Panc1 (cell line): ENCODE measurements around the gene ATP6V1G1. TPM values are rescaled to one million over a fixed set of nuclear protein-coding genes. Genes with fewer than 3 reads are reported as not detected.
A peak's percentile ranks its signal among the peaks of the same experiment; 100 is the strongest.

Experiments
- ATAC-seq: fragments of 200-7000 bp; cut with Tn5 transposase; 2 replicates; pipeline ENCODE4 v1.9.1; 2020; ENCODE audit warnings: mild to moderate bottlenecking, moderate library complexity
- BruUV-seq: library from RNA; stranded (reverse); fragments of 400-500 nt; replicated peaks from 2 replicates; lab custom pipeline; 2021; lab: Mats Ljungman, UMichigan
- CTCF ChIA-PET: fragments of 300-600 bp; sonication (Branson Sonifier 250); formaldehyde crosslinking; loops from one replicate; lab custom pipeline; 2022; ENCODE audit warnings: antibody characterized with exemption; lab: Charles Lee
- POLR2A ChIA-PET: fragments of 300-600 bp; sonication (Branson Sonifier 250); formaldehyde crosslinking; loops from one replicate; lab custom pipeline; 2022; ENCODE audit warnings: antibody characterized with exemption; lab: Charles Lee
- DNase-seq: peaks from one replicate; pipeline ENCODE4 v3.0.0-alpha.2; 2010; ENCODE audit warnings: low read depth, low spot score
- H3K27ac ChIP-seq: 2 replicates; pipeline ENCODE4 v1.5.1; 2011; ENCODE audit warnings: mild to moderate bottlenecking, low read length, inconsistent platforms
- H3K27me3 ChIP-seq: fragments of 200-500 bp; sonication (Bioruptor generic); 2 replicates; pipeline ENCODE4 v1.6.0; 2014; ENCODE audit warnings: low read length, inconsistent platforms; ENCODE audit not compliant: control insufficient read depth, insufficient read depth
- H3K36me3 ChIP-seq: fragments of 200-500 bp; sonication (Bioruptor generic); 2 replicates; pipeline ENCODE4 v1.5.1; 2014; ENCODE audit warnings: inconsistent platforms, mild to moderate bottlenecking, low read length, moderate library complexity; ENCODE audit not compliant: control insufficient read depth, insufficient read depth
- H3K4me1 ChIP-seq: 2 replicates; pipeline ENCODE4 v1.5.1; 2011; ENCODE audit warnings: inconsistent platforms, mild to moderate bottlenecking, low read length, moderate library complexity; ENCODE audit not compliant: control insufficient read depth, insufficient read depth
- H3K4me3 ChIP-seq, 2 experiments: 2 replicates each; pipeline ENCODE4 v1.5.1; 2011 to 2012; ENCODE audit warnings: low read depth in 2 of 2, low read length in 2 of 2, mild to moderate bottlenecking in 2 of 2, inconsistent platforms in 1 of 2, moderate library complexity in 1 of 2
- H3K9me3 ChIP-seq: fragments of 200-500 bp; sonication (Bioruptor generic); 2 replicates; pipeline ENCODE4 v1.5.1; 2014; ENCODE audit warnings: low read depth, mild to moderate bottlenecking, inconsistent platforms, low read length, moderate library complexity; ENCODE audit not compliant: control insufficient read depth, insufficient read depth
- CTCF ChIP-seq: fragments of 450-650 bp; IDR thresholded peaks from 2 replicates; pipeline ENCODE4 v1.5.1; 2017; ENCODE audit warnings: mild to moderate bottlenecking
- POLR2AphosphoS5 ChIP-seq: IDR thresholded peaks from 2 replicates; pipeline ENCODE4 v1.6.1; 2012; ENCODE audit warnings: mild to moderate bottlenecking, low read depth, low read length, moderate library complexity
- REST ChIP-seq, 2 experiments: IDR thresholded peaks; 2 replicates each; pipeline ENCODE4 v1.6.1; 2011 to 2012; ENCODE audit warnings: low read depth in 2 of 2, control low read depth in 1 of 2, low read length in 1 of 2, mild to moderate bottlenecking in 1 of 2, moderate library complexity in 1 of 2; ENCODE audit not compliant: insufficient read depth in 1 of 2
- SIN3A ChIP-seq: IDR thresholded peaks from 2 replicates; pipeline ENCODE4 v1.6.1; 2012; ENCODE audit warnings: low read depth, mild to moderate bottlenecking, low read length, moderate library complexity, borderline replicate concordance; ENCODE audit not compliant: insufficient read depth
- TCF7L2 ChIP-seq: IDR thresholded peaks from 2 replicates; pipeline ENCODE4 v1.6.1; 2011; ENCODE audit warnings: mild to moderate bottlenecking, low read depth, low read length, inconsistent platforms
- in situ Hi-C: cut with HindIII; loops from 2 replicates; pipeline ENCODE4 v1.10.0; 2016; ENCODE audit warnings: low sequenced_read_pairs, low pct_unique_long_range_greater_than_20kb
- intact Hi-C: fragments of 100-400 bp; cut with micrococcal nuclease; formaldehyde crosslinking; loops from one replicate; pipeline ENCODE4 v1.10.0; 2022; ENCODE audit not compliant: unreplicated experiment
- total RNA-seq: library from RNA; stranded (reverse); gene quantifications from one replicate; pipeline ENCODE4 v1.2.1, GENCODE V29; 2021; ENCODE audit not compliant: unreplicated experiment

Gene ATP6V1G1
- total RNA-seq, 1 experiment from 2014 or later: 71.8 TPM

- no TSS peak for BruUV-seq
These were observed 24.1 kb downstream of the ATP6V1G1 start for GRCh38 chr9:114611516-114612271.

More at GRCh38 chr9:114611516-114612271, 24.1 kb downstream of the ATP6V1G1 start:
- no peaks in the 10 kb centered on the region for H3K36me3 ChIP-seq
- CTCF ChIA-PET: interaction anchor here (1.0 kb wide), 1 partner anchor 41 kb away, joined by 3 read pairs; no protein-coding TSS in a partner anchor
- no peaks in the 10 kb centered on the region for H3K27me3 ChIP-seq
- TF ChIP-seq TCF7L2 (no peak), SIN3A (no peak), POLR2AphosphoS5 (no peak), CTCF (no peak), REST (IDR thresholded peaks at IDR 0.05; ENCODE audit: insufficient read depth in 1 of 2, low read depth in 2 of 2, low read length in 1 of 2) (peak in 1 of 2 experiments; percentile 63; a peak in 2 of 4 replicates)
- H3K9me3 ChIP-seq: no peaks in the 10 kb centered on the region
- H3K4me1 ChIP-seq: peaks cover 12% of the 10 kb centered on the region
- POLR2A ChIA-PET: interaction anchor here (0.6 kb wide), 1 partner anchor 24 kb away, joined by 3 read pairs; the partner anchor contains the start of gene ATP6V1G1
- peak overlapping the region; percentile 49 to 82 for H3K4me3 ChIP-seq
- peak overlapping the region; percentile 73 for H3K27ac ChIP-seq
- DNase-seq: no peak
- in situ Hi-C loops: no loop called here
- ATAC-seq: peak; percentile 89
- intact Hi-C loops: no loop called here
